Mesendoderm (in vitro differentiated cells): ENCODE data around the gene SELENOI.
"Not testable (repeated sequence)": the region's sequence is repeated elsewhere in the genome, so short reads cannot be mapped to it uniquely, and the experiment has no call there.

ENCODE experiments used
- DNase-seq: peaks from one replicate; pipeline ENCODE4 v3.0.0; 2013
- H2AK5ac ChIP-seq: 2 replicates; pipeline ENCODE4 v1.6.1; 2013; ENCODE audit warnings: low read length, inconsistent platforms
- H2BK120ac ChIP-seq: 2 replicates; pipeline ENCODE4 v1.6.1; 2013; ENCODE audit warnings: low read depth, mild to moderate bottlenecking, low read length, moderate library complexity, mixed read lengths
- H2BK15ac ChIP-seq: replicated peaks from 2 replicates; pipeline ENCODE4 v1.6.1; 2013; ENCODE audit warnings: low read depth, mild to moderate bottlenecking, moderate library complexity
- H2BK5ac ChIP-seq: 2 replicates; pipeline ENCODE4 v1.6.1; 2013; ENCODE audit warnings: low read length, inconsistent platforms
- H3K18ac ChIP-seq: 2 replicates; pipeline ENCODE4 v1.6.1; 2013; ENCODE audit warnings: mild to moderate bottlenecking, low read length, mixed read lengths
- H3K23ac ChIP-seq: one replicate; pipeline ENCODE4 v1.6.1; 2013; ENCODE audit warnings: low read length
- H3K27ac ChIP-seq: 2 replicates; pipeline ENCODE4 v1.5.1; 2013; ENCODE audit warnings: low read depth, mild to moderate bottlenecking, inconsistent platforms, low read length, moderate library complexity
- H3K27me3 ChIP-seq: 2 replicates; pipeline ENCODE4 v1.6.1; 2013; ENCODE audit warnings: low read length, control low read depth, mild to moderate bottlenecking, inconsistent platforms; ENCODE audit not compliant: insufficient read depth, poor library complexity
- H3K36me3 ChIP-seq: 2 replicates; pipeline ENCODE4 v1.6.1; 2013; ENCODE audit warnings: low read length, inconsistent platforms; ENCODE audit not compliant: control insufficient read depth, insufficient read depth
- H3K4ac ChIP-seq: one replicate; pipeline ENCODE4 v1.6.1; 2013; ENCODE audit warnings: low read depth, mild to moderate bottlenecking, low read length, moderate library complexity
- H3K4me1 ChIP-seq: 2 replicates; pipeline ENCODE4 v1.6.1; 2013; ENCODE audit warnings: low read depth, low read length, inconsistent platforms; ENCODE audit not compliant: control insufficient read depth
- H3K4me2 ChIP-seq: 2 replicates; pipeline ENCODE4 v1.6.1; 2013; ENCODE audit warnings: low read length
- H3K4me3 ChIP-seq: 2 replicates; pipeline ENCODE4 v1.5.1; 2013; ENCODE audit warnings: mild to moderate bottlenecking, low read length
- H3K56ac ChIP-seq: one replicate; pipeline ENCODE4 v1.6.1; 2013; ENCODE audit warnings: low read length
- H3K79me1 ChIP-seq: 2 replicates; pipeline ENCODE4 v1.6.1; 2013; ENCODE audit warnings: low read length, inconsistent platforms
- H3K79me2 ChIP-seq: 2 replicates; pipeline ENCODE4 v1.6.1; 2013; ENCODE audit warnings: mild to moderate bottlenecking, low read length; ENCODE audit not compliant: control insufficient read depth, insufficient read depth
- H3K9ac ChIP-seq: 2 replicates; pipeline ENCODE4 v1.6.1; 2013; ENCODE audit warnings: low read length, inconsistent platforms
- H4K5ac ChIP-seq: one replicate; pipeline ENCODE4 v1.6.1; 2013; ENCODE audit warnings: low read length
- H4K8ac ChIP-seq: one replicate; pipeline ENCODE4 v1.6.1; 2013; ENCODE audit warnings: low read depth, mild to moderate bottlenecking, control low read depth, low read length, moderate library complexity
- WGBS: extraction: QIAGEN DNeasy Blood & Tissue Kit; methylation state at CpG from one replicate; pipeline ENCODE4 v1.1.7; 2013; ENCODE audit warnings: low lambda C conversion rate, missing lambda C conversion rate; ENCODE audit not compliant: insufficient coverage; ENCODE audit errors: extremely low coverage; 5-methylcytosine and 5-hydroxymethylcytosine counted together

Gene SELENOI

GRCh38 chr2:26324479-26324878 is 21.5 kb upstream of the SELENOI start:
- not testable (repeated sequence) for H3K4me3 ChIP-seq, H3K36me3 ChIP-seq, H3K27me3 ChIP-seq, H2BK15ac ChIP-seq, H2BK5ac ChIP-seq, H3K4me1 ChIP-seq, H2AK5ac ChIP-seq, H4K8ac ChIP-seq, H3K4ac ChIP-seq, H3K23ac ChIP-seq, H2BK120ac ChIP-seq, H3K9ac ChIP-seq, H3K18ac ChIP-seq, DNase-seq, H3K4me2 ChIP-seq, H3K56ac ChIP-seq, H3K79me2 ChIP-seq, H4K5ac ChIP-seq, H3K79me1 ChIP-seq, H3K27ac ChIP-seq

- no peak overlapping the region for H3K18ac ChIP-seq
- H2BK120ac ChIP-seq, result no peak overlapping the region
- DNase-seq, result no peak
- no peak overlapping the region for H3K27ac ChIP-seq
- H3K4ac ChIP-seq, result no peak overlapping the region
- H3K4me1 ChIP-seq, result no peaks in the 10 kb centered on the region
- WGBS, result no CpG with 5 or more reads among the region's 3 CpGs
- no peaks in the 10 kb centered on the region for H3K27me3 ChIP-seq
- no peak overlapping the region for H3K9ac ChIP-seq
- no peak overlapping the region for H2BK15ac ChIP-seq
- H3K23ac ChIP-seq, result no peak overlapping the region
- H2BK5ac ChIP-seq, result no peak overlapping the region
- no peak overlapping the region for H3K4me2 ChIP-seq
- no peaks in the 10 kb centered on the region for H3K79me1 ChIP-seq
- H2AK5ac ChIP-seq, result no peak overlapping the region
- no peaks in the 10 kb centered on the region for H3K79me2 ChIP-seq
- no peak overlapping the region for H4K8ac ChIP-seq
- no peak overlapping the region for H3K56ac ChIP-seq
- H3K4me3 ChIP-seq, result no peak overlapping the region
- no peaks in the 10 kb centered on the region for H3K36me3 ChIP-seq
- no peak overlapping the region for H4K5ac ChIP-seq
These were observed 21.0 kb upstream of the SELENOI start for GRCh38 chr2:26324903-26325302.

DNA sequence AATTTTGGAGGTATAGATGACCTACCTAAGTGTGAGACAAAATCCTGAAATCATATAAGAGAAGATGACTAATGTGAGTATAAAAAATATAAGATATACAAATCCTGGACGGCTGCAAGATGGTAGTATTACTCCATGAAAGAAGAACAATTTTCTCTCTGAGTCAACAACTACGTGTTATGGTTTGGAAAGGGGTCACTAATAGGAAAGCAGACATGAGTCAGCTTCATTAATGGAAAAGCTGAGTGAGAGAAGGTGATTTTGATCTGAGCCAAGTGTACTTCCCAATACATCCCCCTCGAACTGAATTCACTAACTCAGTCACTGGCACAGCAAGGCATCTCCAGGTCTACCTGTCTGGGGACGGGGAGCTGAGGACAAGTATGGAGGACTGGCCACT is 20.1 kb upstream of the SELENOI start:
- Histone ChIP-seq H2BK15ac (no peak overlapping the region), H4K5ac (no peak overlapping the region), H3K79me2 (no peaks in the 10 kb centered on the region), H3K4me1 (no peaks in the 10 kb centered on the region), H3K4ac (no peak overlapping the region), H3K9ac (no peak overlapping the region), H2BK5ac (no peak overlapping the region), H2BK120ac (no peak overlapping the region), H2AK5ac (no peak overlapping the region), H3K4me3 (no peak overlapping the region), H3K4me2 (no peak overlapping the region), H3K36me3 (no peaks in the 10 kb centered on the region), H3K56ac (no peak overlapping the region), H3K27ac (no peak overlapping the region), H3K79me1 (no peaks in the 10 kb centered on the region), H3K23ac (no peak overlapping the region), H4K8ac (no peak overlapping the region), H3K27me3 (no peaks in the 10 kb centered on the region), H3K18ac (no peak overlapping the region)
- DNase-seq, result no peak
- no CpG with 5 or more reads among the region's 4 CpGs for WGBS

DNA sequence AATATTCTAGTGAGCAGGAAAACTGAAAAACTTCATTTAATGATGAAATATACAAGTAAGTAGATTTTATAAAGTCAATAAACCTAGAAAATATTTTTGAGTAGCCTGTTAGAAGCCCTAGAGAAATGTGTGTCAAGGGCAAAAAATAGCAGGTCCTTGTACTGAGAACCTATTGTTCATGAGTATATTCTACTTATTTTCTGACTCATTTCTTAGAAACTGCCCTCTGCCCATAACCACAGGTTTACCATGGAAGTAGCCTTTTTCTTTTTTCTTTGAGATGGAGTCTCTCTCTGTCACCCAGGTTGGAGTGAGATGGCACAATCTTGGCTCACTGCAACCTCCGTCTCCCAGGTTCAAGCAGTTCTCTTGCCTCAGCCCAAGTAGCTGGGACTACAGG is 19.4 kb upstream of the SELENOI start:
- Histone ChIP-seq H3K27me3 (no peaks in the 10 kb centered on the region), H3K4me2 (no peak overlapping the region), H3K23ac (no peak overlapping the region), H3K27ac (no peak overlapping the region), H2BK5ac (no peak overlapping the region), H3K36me3 (no peaks in the 10 kb centered on the region), H4K5ac (no peak overlapping the region), H3K18ac (no peak overlapping the region), H4K8ac (no peak overlapping the region), H3K4ac (no peak overlapping the region), H3K56ac (no peak overlapping the region), H3K4me1 (no peaks in the 10 kb centered on the region), H2BK15ac (no peak overlapping the region), H2BK120ac (no peak overlapping the region), H3K79me2 (no peaks in the 10 kb centered on the region), H3K9ac (no peak overlapping the region), H3K4me3 (no peak overlapping the region), H3K79me1 (no peaks in the 10 kb centered on the region), H2AK5ac (no peak overlapping the region)
- WGBS, result no CpG with 5 or more reads among the region's 1 CpG
- no peak for DNase-seq

GRCh38 chr2:26327291-26328272 is 18.4 kb upstream of the SELENOI start:
- Histone ChIP-seq H3K23ac (no peak overlapping the region), H3K27ac (no peak overlapping the region), H2BK15ac (no peak overlapping the region), H3K56ac (no peak overlapping the region), H2BK120ac (no peak overlapping the region), H3K18ac (no peak overlapping the region), H3K79me1 (no peaks in the 10 kb centered on the region), H2BK5ac (no peak overlapping the region), H3K4ac (no peak overlapping the region), H4K5ac (no peak overlapping the region), H3K36me3 (no peaks in the 10 kb centered on the region), H3K9ac (no peak overlapping the region), H3K4me1 (no peaks in the 10 kb centered on the region), H4K8ac (no peak overlapping the region), H3K79me2 (no peaks in the 10 kb centered on the region), H3K27me3 (no peaks in the 10 kb centered on the region), H3K4me3 (no peak overlapping the region), H2AK5ac (no peak overlapping the region), H3K4me2 (no peak overlapping the region)
- WGBS, result no CpG with 5 or more reads among the region's 5 CpGs
- DNase-seq, result no peak

DNA sequence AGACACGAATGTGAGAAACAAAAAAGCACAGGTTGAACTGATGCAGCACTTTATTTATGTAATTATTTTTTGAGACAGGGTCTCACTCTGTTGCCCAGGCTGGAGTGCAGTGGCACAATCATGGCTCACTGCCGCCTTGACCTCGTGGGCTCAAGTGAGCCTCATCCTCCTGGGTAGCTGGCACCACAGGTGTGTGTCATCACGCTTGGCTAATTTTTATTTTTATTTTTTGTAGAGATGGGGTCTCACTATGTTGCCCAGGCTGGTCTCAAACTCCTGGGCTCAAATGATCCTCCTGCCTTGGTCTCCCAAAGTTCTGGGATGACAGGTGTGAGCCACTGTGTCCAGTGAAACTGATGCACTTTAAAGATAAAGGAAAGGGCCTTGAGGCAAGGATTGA is 16.9 kb upstream of the SELENOI start:
- no CpG with 5 or more reads among the region's 4 CpGs for WGBS

More for the DNA sequence above, 16.9 kb upstream of the SELENOI start:
- not testable (repeated sequence) for H3K79me2 ChIP-seq, H2AK5ac ChIP-seq, H2BK5ac ChIP-seq, H4K8ac ChIP-seq, H3K18ac ChIP-seq, H3K4me3 ChIP-seq, H3K9ac ChIP-seq, H3K27me3 ChIP-seq, H3K4me2 ChIP-seq, H3K56ac ChIP-seq, H3K4ac ChIP-seq, H3K79me1 ChIP-seq, H2BK120ac ChIP-seq, H3K27ac ChIP-seq, H3K23ac ChIP-seq, H3K4me1 ChIP-seq, H4K5ac ChIP-seq, H3K36me3 ChIP-seq, DNase-seq, H2BK15ac ChIP-seq
